Caco-2 (cell line): ENCODE data around the gene ZRANB1. TPM values are rescaled to one million over a fixed set of nuclear protein-coding genes. Genes with fewer than 3 reads are reported as not detected.
A peak's percentile ranks its signal among the peaks of the same experiment; 100 is the strongest.

Experiments used
- BruUV-seq: library from RNA; stranded (reverse); fragments of 400-500 nt; replicated peaks from 2 replicates; lab custom pipeline; 2021; lab: Mats Ljungman, UMichigan
- CTCF ChIA-PET: fragments of 300-600 bp; sonication (Branson Sonifier 250); formaldehyde crosslinking; loops from one replicate; lab custom pipeline; 2022; ENCODE audit warnings: antibody characterized with exemption; lab: Charles Lee
- POLR2A ChIA-PET: fragments of 300-600 bp; sonication (Branson Sonifier 250); formaldehyde crosslinking; loops from one replicate; lab custom pipeline; 2022; ENCODE audit warnings: antibody characterized with exemption; lab: Charles Lee
- DNase-seq, 2 experiments: peaks; one replicate each; pipeline versions ENCODE4 v3.0.0 to v3.0.0-alpha.2; 2020 to 2022
- H3K27me3 ChIP-seq: replicated peaks from 2 replicates; pipeline ENCODE4 v1.6.0; 2011; ENCODE audit warnings: low read length; ENCODE audit not compliant: control insufficient read depth, insufficient read depth
- H3K36me3 ChIP-seq: 2 replicates; pipeline ENCODE4 v1.5.1; 2011; ENCODE audit warnings: low read length; ENCODE audit not compliant: control insufficient read depth, insufficient read depth
- H3K4me1 ChIP-seq: fragments of 250-450 bp; sonication (Bioruptor Pico); 2 replicates; pipeline ENCODE4 v1.5.1; 2020; ENCODE audit warnings: mild to moderate bottlenecking
- H3K4me3 ChIP-seq: 2 replicates; pipeline ENCODE4 v1.5.1; 2011; ENCODE audit warnings: low read depth, mild to moderate bottlenecking, control low read depth, low read length
- H3K9me3 ChIP-seq: fragments of 250-450 bp; sonication (Bioruptor Pico); 2 replicates; pipeline ENCODE4 v1.5.1; 2020; ENCODE audit warnings: mild to moderate bottlenecking, moderate library complexity
- H3K27ac Mint-ChIP-seq: one replicate; pipeline ENCODE4 v1.8.0; 2022; ENCODE audit warnings: mixed read lengths; ENCODE audit not compliant: unreplicated experiment
- H3K27me3 Mint-ChIP-seq: one replicate; pipeline ENCODE4 v1.8.0; 2022; ENCODE audit warnings: mixed read lengths; ENCODE audit not compliant: insufficient read depth, unreplicated experiment
- H3K36me3 Mint-ChIP-seq: one replicate; pipeline ENCODE4 v1.8.0; 2022; ENCODE audit warnings: mild to moderate bottlenecking, mixed read lengths; ENCODE audit not compliant: insufficient read depth, unreplicated experiment
- H3K4me1 Mint-ChIP-seq: one replicate; pipeline ENCODE4 v1.8.0; 2022; ENCODE audit warnings: low read depth, mixed read lengths; ENCODE audit not compliant: unreplicated experiment
- H3K4me3 Mint-ChIP-seq: one replicate; pipeline ENCODE4 v1.8.0; 2022; ENCODE audit warnings: mild to moderate bottlenecking, moderate library complexity, mixed read lengths; ENCODE audit not compliant: unreplicated experiment
- H3K9me3 Mint-ChIP-seq: one replicate; pipeline ENCODE4 v1.8.0; 2022; ENCODE audit warnings: mixed read lengths; ENCODE audit not compliant: unreplicated experiment
- intact Hi-C: fragments of 100-400 bp; cut with micrococcal nuclease; formaldehyde crosslinking; loops from one replicate; pipeline ENCODE4 v1.10.0; 2022; ENCODE audit not compliant: unreplicated experiment
- total RNA-seq: library from RNA; stranded (reverse); gene quantifications from 2 replicates; pipeline ENCODE4 v1.2.3, GENCODE V29; 2022
- TF ChIP-seq, protein P1 (sequence below), 2 experiments: fragments of 200-600 bp in 1 of 2; IDR thresholded peaks; 1 replicate in 1 of 2; 2 replicates in 1 of 2; pipeline versions ENCODE4 v1.5.1 to v1.8.0; 2011 to 2022; ENCODE audit warnings: antibody characterized with exemption in 1 of 2, control low read depth in 1 of 2, inconsistent platforms in 1 of 2, low read depth in 1 of 2, low read length in 1 of 2, mild to moderate bottlenecking in 1 of 2, moderate library complexity in 1 of 2; ENCODE audit not compliant: insufficient read depth in 1 of 2, severe bottlenecking in 1 of 2, unreplicated experiment in 1 of 2

Gene ZRANB1
- total RNA-seq, 1 experiment from 2014 or later = 24.6 TPM

DNA sequence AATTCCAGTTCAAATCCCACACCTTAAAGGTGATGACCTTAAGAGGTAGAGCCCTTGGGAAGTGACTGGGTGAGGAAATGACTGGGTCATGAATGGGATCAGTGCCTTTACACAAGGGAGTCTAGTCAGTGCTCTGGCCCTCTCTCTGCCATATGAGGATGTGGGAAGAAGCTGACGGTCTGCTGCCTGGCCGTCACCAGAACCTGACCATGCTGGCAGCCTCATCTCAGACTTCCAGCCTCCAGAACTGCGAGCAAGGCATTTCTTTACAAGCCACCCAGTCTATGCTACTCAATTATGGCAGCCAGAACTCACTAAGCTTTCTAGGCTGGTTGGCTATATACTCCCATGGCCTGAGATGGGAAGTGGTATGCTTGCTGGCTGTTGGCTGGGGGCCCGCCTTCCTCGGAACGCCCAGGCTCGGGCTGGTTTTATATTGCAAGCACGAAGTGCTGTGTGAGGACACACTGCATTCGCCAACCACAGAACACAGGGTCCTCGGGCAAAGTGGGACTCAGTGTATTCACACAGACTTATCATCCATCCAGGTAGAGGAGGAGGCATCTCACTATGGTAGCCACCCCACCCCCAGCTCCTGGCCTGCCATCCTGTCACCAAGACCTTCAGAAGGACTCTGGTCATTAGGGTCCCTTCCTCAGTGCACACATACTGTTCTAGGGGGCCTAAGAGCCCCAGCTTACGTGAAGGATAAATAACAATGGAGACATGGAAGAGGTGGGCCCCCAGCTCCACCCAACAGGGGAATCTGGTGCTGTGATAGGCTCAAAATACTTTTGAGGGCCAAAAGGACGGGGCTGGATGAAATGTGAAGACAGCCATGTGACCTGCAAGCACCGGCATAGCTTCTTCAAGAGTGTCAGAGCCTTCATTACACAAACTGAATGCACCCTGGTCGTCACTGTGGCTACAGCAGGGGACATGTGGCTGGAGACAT lies 49.0 kb downstream of the ZRANB1 start:
- intact Hi-C loops = no loop called here
- H3K4me1 Mint-ChIP-seq = no peaks in the 10 kb centered on the region
- TF ChIP-seq, protein P1, sequence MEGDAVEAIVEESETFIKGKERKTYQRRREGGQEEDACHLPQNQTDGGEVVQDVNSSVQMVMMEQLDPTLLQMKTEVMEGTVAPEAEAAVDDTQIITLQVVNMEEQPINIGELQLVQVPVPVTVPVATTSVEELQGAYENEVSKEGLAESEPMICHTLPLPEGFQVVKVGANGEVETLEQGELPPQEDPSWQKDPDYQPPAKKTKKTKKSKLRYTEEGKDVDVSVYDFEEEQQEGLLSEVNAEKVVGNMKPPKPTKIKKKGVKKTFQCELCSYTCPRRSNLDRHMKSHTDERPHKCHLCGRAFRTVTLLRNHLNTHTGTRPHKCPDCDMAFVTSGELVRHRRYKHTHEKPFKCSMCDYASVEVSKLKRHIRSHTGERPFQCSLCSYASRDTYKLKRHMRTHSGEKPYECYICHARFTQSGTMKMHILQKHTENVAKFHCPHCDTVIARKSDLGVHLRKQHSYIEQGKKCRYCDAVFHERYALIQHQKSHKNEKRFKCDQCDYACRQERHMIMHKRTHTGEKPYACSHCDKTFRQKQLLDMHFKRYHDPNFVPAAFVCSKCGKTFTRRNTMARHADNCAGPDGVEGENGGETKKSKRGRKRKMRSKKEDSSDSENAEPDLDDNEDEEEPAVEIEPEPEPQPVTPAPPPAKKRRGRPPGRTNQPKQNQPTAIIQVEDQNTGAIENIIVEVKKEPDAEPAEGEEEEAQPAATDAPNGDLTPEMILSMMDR (IDR thresholded peaks at IDR 0.05; ENCODE audit: insufficient read depth in 1 of 2, low read depth in 1 of 2, low read length in 1 of 2, severe bottlenecking in 1 of 2, unreplicated experiment in 1 of 2) = no peak
- Histone ChIP-seq H3K27me3 (no peaks in the 10 kb centered on the region), H3K36me3 (peaks cover 14% of the 10 kb centered on the region), H3K4me3 (no peak overlapping the region), H3K9me3 (no peaks in the 10 kb centered on the region), H3K4me1 (no peaks in the 10 kb centered on the region)
- H3K27ac Mint-ChIP-seq = no peak overlapping the region
- no peak for DNase-seq
- no peak overlapping the region for H3K4me3 Mint-ChIP-seq
- peaks cover 96% of the 10 kb centered on the region for H3K36me3 Mint-ChIP-seq
- H3K9me3 Mint-ChIP-seq = no peaks in the 10 kb centered on the region
- CTCF ChIA-PET = no interaction called here
- POLR2A ChIA-PET = no interaction called here
- H3K27me3 Mint-ChIP-seq = no peaks in the 10 kb centered on the region
- BruUV-seq = no TSS peak

DNA sequence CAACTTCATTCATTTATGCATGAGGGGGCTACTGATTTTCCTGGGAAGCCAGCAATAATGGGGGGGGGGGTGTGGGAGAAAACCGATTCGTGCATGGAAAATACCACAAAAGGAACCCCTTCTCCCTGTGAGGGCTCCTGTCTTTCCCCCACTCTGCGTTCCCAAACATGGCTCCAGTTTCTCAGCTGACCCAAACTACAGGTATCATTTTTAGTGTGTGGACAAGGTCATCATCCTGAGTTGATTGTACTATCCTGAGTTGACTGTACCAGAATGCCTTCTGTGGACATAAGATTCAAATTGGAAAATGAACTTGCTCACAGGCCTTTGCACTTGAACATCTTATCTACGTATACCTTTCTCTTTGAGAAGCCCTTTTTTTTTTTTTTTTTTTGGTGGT lies 49.9 kb downstream of the ZRANB1 start:
- Histone ChIP-seq H3K4me1 (no peaks in the 10 kb centered on the region), H3K36me3 (peaks cover 14% of the 10 kb centered on the region), H3K9me3 (no peaks in the 10 kb centered on the region), H3K27me3 (no peaks in the 10 kb centered on the region), H3K4me3 (no peak overlapping the region)
- TF ChIP-seq, protein P1 (IDR thresholded peaks at IDR 0.05; ENCODE audit: insufficient read depth in 1 of 2, low read depth in 1 of 2, low read length in 1 of 2, severe bottlenecking in 1 of 2, unreplicated experiment in 1 of 2) = no peak
- H3K4me3 Mint-ChIP-seq = no peak overlapping the region
- DNase-seq = no peak
- peaks cover 96% of the 10 kb centered on the region for H3K36me3 Mint-ChIP-seq
- intact Hi-C loops = no loop called here
- CTCF ChIA-PET = interaction anchor here (1.1 to 1.4 kb wide), 2 partner anchors 38 to 56 kb away, joined by 3 to 5 read pairs; no protein-coding TSS in a partner anchor
- H3K4me1 Mint-ChIP-seq = no peaks in the 10 kb centered on the region
- POLR2A ChIA-PET = no interaction called here
- no peak overlapping the region for H3K27ac Mint-ChIP-seq
- no peaks in the 10 kb centered on the region for H3K27me3 Mint-ChIP-seq
- BruUV-seq = no TSS peak
- no peaks in the 10 kb centered on the region for H3K9me3 Mint-ChIP-seq

DNA sequence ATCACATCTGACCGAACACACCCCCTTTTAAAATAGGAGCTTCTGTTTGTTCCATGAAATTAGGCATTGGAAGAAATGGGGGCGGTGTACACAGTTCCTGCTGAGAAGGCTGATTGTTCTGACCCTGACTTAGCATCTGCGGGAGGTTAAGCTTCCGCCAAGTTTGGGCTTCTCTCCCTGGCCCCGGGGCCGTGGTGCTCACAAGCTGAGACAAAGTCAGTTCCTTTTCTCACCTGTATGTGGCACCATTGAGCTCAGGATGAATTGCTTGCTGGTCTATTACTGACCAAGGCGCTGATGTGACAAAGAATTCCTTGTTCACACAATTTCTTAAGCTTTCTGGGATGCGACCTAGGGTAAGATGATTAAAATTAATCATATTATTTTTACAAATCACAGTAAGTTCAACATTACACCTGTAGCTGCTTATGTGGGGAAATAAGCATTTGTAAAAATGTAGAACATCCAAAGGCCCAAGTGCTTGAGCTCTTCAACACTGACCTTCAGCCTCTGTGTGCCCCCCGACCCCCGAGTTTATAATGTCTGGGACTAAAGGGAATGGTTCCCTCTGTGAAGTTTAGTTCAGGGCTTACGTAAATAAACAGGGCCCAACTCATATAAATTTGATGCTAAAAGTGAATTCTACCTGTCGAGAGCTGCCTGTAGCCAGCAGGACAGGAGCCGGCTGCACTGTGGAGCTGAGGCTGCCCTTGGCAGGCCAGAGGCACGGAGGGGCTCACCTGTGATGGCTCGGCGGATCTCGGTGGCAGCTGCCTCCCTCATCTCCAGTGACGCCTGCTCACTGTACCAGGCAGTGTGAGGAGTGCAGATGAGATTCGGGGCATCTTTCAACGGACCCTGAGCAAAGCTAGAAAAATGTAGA lies 50.8 kb downstream of the ZRANB1 start:
- intact Hi-C loops = no loop called here
- H3K9me3 Mint-ChIP-seq = no peaks in the 10 kb centered on the region

More for the DNA sequence above, 50.8 kb downstream of the ZRANB1 start:
- H3K4me3 Mint-ChIP-seq = no peak overlapping the region
- peak in 1 of 2 experiments; percentile 76 for DNase-seq
- Histone ChIP-seq H3K4me1 (no peaks in the 10 kb centered on the region), H3K4me3 (no peak overlapping the region), H3K36me3 (peaks cover 15% of the 10 kb centered on the region), H3K9me3 (no peaks in the 10 kb centered on the region), H3K27me3 (no peaks in the 10 kb centered on the region)
- ChIA-PET POLR2A (no interaction called here), CTCF (interaction anchor here (0.6 to 1.6 kb wide), 5 partner anchors 37 to 354 kb away, joined by 3 to 7 read pairs (median 3); no protein-coding TSS in a partner anchor)
- TF ChIP-seq, protein P1 (IDR thresholded peaks at IDR 0.05; ENCODE audit: insufficient read depth in 1 of 2, low read depth in 1 of 2, low read length in 1 of 2, severe bottlenecking in 1 of 2, unreplicated experiment in 1 of 2) = peak; percentile 40 to 63
- H3K27ac Mint-ChIP-seq = no peak overlapping the region
- H3K27me3 Mint-ChIP-seq = no peaks in the 10 kb centered on the region
- BruUV-seq = no TSS peak
- H3K36me3 Mint-ChIP-seq = peaks cover 96% of the 10 kb centered on the region
- H3K4me1 Mint-ChIP-seq = no peaks in the 10 kb centered on the region
